Urothelium cell line (cell line): Measurements from ENCODE around the gene ESPN.
"Not testable (repeated sequence)": the region's sequence is repeated elsewhere in the genome, so short reads cannot be mapped to it uniquely, and the experiment has no call there.

Experiments used
- DNase-seq: peaks from one replicate; pipeline ENCODE4 v3.0.0; 2011; ENCODE audit warnings: low spot score, mixed read lengths
- FAIRE-seq: peaks from 2 replicates; lab custom pipeline; 2011; peaks lifted over from hg19 to GRCh38; lab: Jason Lieb, UNC

ESPN gene

DNA sequence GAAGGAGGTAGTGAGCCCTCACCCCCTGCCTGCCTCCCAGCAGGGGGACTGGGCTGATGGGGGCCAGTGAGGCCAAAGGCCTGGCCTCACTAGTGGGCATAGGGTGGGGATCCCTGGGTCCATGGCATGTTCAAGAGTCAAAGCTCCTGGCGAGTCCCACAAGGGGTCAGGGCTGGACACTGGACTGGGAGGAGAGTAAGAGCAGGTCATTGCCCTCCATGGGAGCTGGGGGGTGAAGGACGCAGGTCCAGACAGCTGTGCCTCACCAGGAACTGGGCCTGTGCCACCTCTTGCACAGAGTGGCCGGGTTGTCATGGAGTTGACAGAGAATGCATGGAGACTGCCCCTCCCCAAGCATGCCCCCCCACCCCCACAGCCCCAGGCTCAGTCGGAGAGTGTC lies 21.4 kb downstream of the ESPN start:
- FAIRE-seq: peak; percentile 93
- DNase-seq: not testable (repeated sequence)

- no peak for FAIRE-seq
- no peak for DNase-seq
These were observed 22.1 kb downstream of the ESPN start for GRCh38 chr1:6446665-6447015.

- DNase-seq: no peak
- FAIRE-seq: peak; percentile 87
These were observed 22.6 kb downstream of the ESPN start for GRCh38 chr1:6447016-6447817.

GRCh38 chr1:6447818-6448748 lies 23.5 kb downstream of the ESPN start:
- FAIRE-seq (no peak), DNase-seq (no peak)

DNA sequence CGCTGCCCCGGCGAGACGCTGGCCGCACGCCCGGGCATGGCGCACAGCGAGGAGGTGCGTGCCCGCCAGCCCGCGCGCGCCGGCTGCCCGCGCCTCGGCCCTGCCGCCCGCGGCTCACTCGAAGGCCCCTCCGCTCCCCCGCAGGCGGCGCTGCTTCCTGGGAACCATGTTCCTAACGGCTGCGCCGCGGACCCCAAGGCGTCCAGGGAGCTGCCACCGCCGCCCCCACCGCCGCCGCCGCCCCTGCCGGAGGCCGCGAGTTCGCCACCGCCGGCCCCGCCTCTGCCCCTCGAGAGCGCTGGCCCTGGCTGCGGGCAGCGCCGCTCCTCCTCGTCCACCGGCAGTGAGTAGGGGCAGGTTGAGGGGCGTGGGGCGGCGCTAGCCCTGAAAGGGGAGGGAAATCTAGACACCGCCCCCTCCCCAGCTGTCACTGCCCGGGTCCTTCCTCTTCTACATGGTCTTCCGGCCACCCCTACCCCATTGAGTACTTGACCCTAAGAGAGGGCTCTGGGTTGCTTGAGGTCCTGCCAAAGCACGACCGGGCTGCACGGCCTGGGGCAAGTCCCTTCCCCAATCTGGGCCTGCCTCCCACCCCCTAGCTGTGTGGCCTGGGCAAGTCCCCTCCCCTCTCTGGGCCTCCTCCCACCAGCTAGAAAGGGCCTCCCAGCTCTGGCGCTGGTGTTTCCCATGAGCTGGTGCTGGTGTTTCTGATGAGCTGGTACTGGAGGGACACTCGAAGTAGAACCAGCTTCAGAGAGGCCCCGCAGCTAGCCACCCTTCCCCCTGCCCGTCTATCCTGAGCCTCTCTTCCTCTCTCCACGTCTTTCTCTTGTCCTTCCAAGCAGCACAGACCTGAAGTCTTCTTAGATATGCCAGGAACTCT lies 24.4 kb downstream of the ESPN start:
- FAIRE-seq: peak; percentile 23

DNA sequence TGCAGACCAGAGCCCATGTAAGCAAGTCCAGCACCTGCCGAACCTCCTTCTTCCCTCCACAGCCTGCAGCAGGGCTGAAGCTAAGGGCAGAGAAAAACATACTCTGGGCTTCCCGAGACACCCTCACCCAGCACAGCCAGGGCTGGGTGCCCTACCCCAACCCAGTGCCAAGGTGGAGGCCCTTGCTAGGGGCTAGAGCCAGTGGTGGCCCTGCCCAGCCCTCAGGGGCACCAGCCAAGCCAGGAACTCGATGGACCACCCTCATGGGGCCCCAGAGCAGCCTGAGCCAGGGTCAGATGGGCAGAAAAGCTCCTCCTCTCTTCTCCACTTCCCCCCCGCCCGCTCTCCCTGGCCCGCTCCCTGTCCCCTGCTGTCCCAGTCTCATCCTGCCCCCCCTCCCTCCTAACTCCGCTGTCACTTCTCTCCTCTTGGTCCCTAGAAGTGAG lies 25.5 kb downstream of the ESPN start:
- FAIRE-seq: no peak
- no peak for DNase-seq

More for the DNA sequence above, 24.4 kb downstream of the ESPN start:
- DNase-seq: no peak

- FAIRE-seq, DNase-seq: not testable (repeated sequence)
These were observed 25.9 kb downstream of the ESPN start for GRCh38 chr1:6450486-6450885.

DNA sequence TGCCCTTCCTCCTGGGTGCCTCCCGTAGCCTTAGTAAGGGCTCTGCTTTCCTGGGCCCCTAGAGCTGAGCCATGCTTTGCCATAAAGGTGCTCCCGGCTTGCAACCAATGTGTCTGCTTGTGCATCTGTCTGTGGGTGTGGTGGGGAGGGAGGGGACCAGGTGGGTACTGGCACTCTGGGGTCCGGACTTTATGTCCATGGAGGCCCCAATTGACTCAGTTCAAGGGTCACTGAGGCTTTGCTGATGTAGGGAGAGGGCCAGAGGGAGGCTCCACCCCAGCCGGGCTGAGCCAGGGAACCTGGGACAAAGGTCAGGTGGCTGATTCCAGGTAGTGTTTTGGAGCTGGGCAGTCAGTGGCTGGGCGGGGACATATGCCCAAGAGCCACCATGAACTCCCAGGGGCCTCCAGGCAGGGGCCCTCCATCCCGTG lies 26.4 kb downstream of the ESPN start:
- FAIRE-seq (no peak), DNase-seq (no peak)

- FAIRE-seq, DNase-seq: not testable (repeated sequence)
These were observed 29.6 kb downstream of the ESPN start for GRCh38 chr1:6453895-6454855.

- DNase-seq: no peak
- no peak for FAIRE-seq
These were observed 30.5 kb downstream of the ESPN start for GRCh38 chr1:6454856-6455751.

GRCh38 chr1:6455752-6456520 lies 31.4 kb downstream of the ESPN start:
- FAIRE-seq: not testable (repeated sequence)

GRCh38 chr1:6456800-6457466 lies 32.4 kb downstream of the ESPN start:
- DNase-seq: no peak
- no peak for FAIRE-seq

More at GRCh38 chr1:6455752-6456520, 31.4 kb downstream of the ESPN start:
- not testable (repeated sequence) for DNase-seq

GRCh38 chr1:6459850-6460265 lies 35.3 kb downstream of the ESPN start:
- DNase-seq (no peak), FAIRE-seq (no peak)

- FAIRE-seq (no peak), DNase-seq (no peak)
These were observed 35.9 kb downstream of the ESPN start for GRCh38 chr1:6460301-6461050.

GRCh38 chr1:6461051-6461530 lies 36.5 kb downstream of the ESPN start:
- FAIRE-seq (no peak), DNase-seq (no peak)
